ENCODE measurements around the gene FKBP1C. TPM values are rescaled to one million over a fixed set of nuclear protein-coding genes. Genes with fewer than 3 reads are reported as not detected.
"Not testable (repeated sequence)": the region's sequence is repeated elsewhere in the genome, so short reads cannot be mapped to it uniquely, and the experiment has no call there.

Gene FKBP1C
- 0.80 and 2.0 TPM in 2 replicates for total RNA-seq (2014; rRNA removed; shearing (Covaris generic))

GRCh38 chr6:63211343-63211742 is at the start of gene FKBP1C:
TSS of gene FKBP1C (plus strand) at chr6:63211469.
- not testable (repeated sequence) for DNase-seq; H3K36me3 ChIP-seq (replicated peaks; ENCODE audit: control insufficient read depth, insufficient read depth, low read length); H3K4me3 ChIP-seq (ENCODE audit: insufficient read depth, low read depth, low read length); H3K27me3 ChIP-seq (ENCODE audit: control insufficient read depth, insufficient read depth, low read length)

- not testable (repeated sequence) for H3K36me3 ChIP-seq (replicated peaks; ENCODE audit: control insufficient read depth, insufficient read depth, low read length); H3K27me3 ChIP-seq (ENCODE audit: control insufficient read depth, insufficient read depth, low read length); H3K4me3 ChIP-seq (ENCODE audit: insufficient read depth, low read depth, low read length); DNase-seq
Measured at GRCh38 chr6:63164047-63164803, 47.0 kb upstream of the FKBP1C start.

GRCh38 chr6:63174173-63174572 is 37.1 kb upstream of the FKBP1C start:
- no peak for DNase-seq
- Histone ChIP-seq H3K4me3 (ENCODE audit: insufficient read depth, low read depth, low read length) (no peak overlapping the region), H3K36me3 (replicated peaks; ENCODE audit: control insufficient read depth, insufficient read depth, low read length) (no peaks in the 10 kb centered on the region), H3K27me3 (ENCODE audit: control insufficient read depth, insufficient read depth, low read length) (no peaks in the 10 kb centered on the region)

- Histone ChIP-seq H3K4me3 (ENCODE audit: insufficient read depth, low read depth, low read length) (no peak overlapping the region), H3K27me3 (ENCODE audit: control insufficient read depth, insufficient read depth, low read length) (no peaks in the 10 kb centered on the region), H3K36me3 (replicated peaks; ENCODE audit: control insufficient read depth, insufficient read depth, low read length) (no peaks in the 10 kb centered on the region)
- DNase-seq, result no peak
Measured at GRCh38 chr6:63176181-63176580, 35.1 kb upstream of the FKBP1C start.

- no peaks in the 10 kb centered on the region for H3K27me3 ChIP-seq (ENCODE audit: control insufficient read depth, insufficient read depth, low read length)
- H3K4me3 ChIP-seq (ENCODE audit: insufficient read depth, low read depth, low read length), result no peak overlapping the region
- DNase-seq, result no peak
- H3K36me3 ChIP-seq (replicated peaks; ENCODE audit: control insufficient read depth, insufficient read depth, low read length), result no peaks in the 10 kb centered on the region
Measured at GRCh38 chr6:63180367-63180766, 30.9 kb upstream of the FKBP1C start.

- DNase-seq, result no peak
- Histone ChIP-seq H3K36me3 (replicated peaks; ENCODE audit: control insufficient read depth, insufficient read depth, low read length) (no peaks in the 10 kb centered on the region), H3K4me3 (ENCODE audit: insufficient read depth, low read depth, low read length) (no peak overlapping the region), H3K27me3 (ENCODE audit: control insufficient read depth, insufficient read depth, low read length) (no peaks in the 10 kb centered on the region)
Measured at GRCh38 chr6:63186970-63187369, 24.3 kb upstream of the FKBP1C start.

GRCh38 chr6:63188828-63189227 is 22.4 kb upstream of the FKBP1C start:
- DNase-seq, result no peak
- Histone ChIP-seq H3K27me3 (ENCODE audit: control insufficient read depth, insufficient read depth, low read length) (no peaks in the 10 kb centered on the region), H3K4me3 (ENCODE audit: insufficient read depth, low read depth, low read length) (no peak overlapping the region), H3K36me3 (replicated peaks; ENCODE audit: control insufficient read depth, insufficient read depth, low read length) (no peaks in the 10 kb centered on the region)

GRCh38 chr6:63193324-63193723 is 17.9 kb upstream of the FKBP1C start:
- Histone ChIP-seq H3K27me3 (ENCODE audit: control insufficient read depth, insufficient read depth, low read length) (no peaks in the 10 kb centered on the region), H3K36me3 (replicated peaks; ENCODE audit: control insufficient read depth, insufficient read depth, low read length) (no peaks in the 10 kb centered on the region), H3K4me3 (ENCODE audit: insufficient read depth, low read depth, low read length) (no peak overlapping the region)
- no peak for DNase-seq

GRCh38 chr6:63197741-63198140 is 13.5 kb upstream of the FKBP1C start:
- no peak for DNase-seq
- Histone ChIP-seq H3K27me3 (ENCODE audit: control insufficient read depth, insufficient read depth, low read length) (no peaks in the 10 kb centered on the region), H3K4me3 (ENCODE audit: insufficient read depth, low read depth, low read length) (no peak overlapping the region), H3K36me3 (replicated peaks; ENCODE audit: control insufficient read depth, insufficient read depth, low read length) (no peaks in the 10 kb centered on the region)

GRCh38 chr6:63213325-63213724 is 2.1 kb downstream of the FKBP1C start:
- Histone ChIP-seq H3K4me3 (ENCODE audit: insufficient read depth, low read depth, low read length) (no peak overlapping the region), H3K36me3 (replicated peaks; ENCODE audit: control insufficient read depth, insufficient read depth, low read length) (no peaks in the 10 kb centered on the region), H3K27me3 (ENCODE audit: control insufficient read depth, insufficient read depth, low read length) (no peaks in the 10 kb centered on the region)
- no peak for DNase-seq

GRCh38 chr6:63214816-63215215 is 3.5 kb downstream of the FKBP1C start:
- no peak for DNase-seq
- no peaks in the 10 kb centered on the region for H3K27me3 ChIP-seq (ENCODE audit: control insufficient read depth, insufficient read depth, low read length)
- H3K36me3 ChIP-seq (replicated peaks; ENCODE audit: control insufficient read depth, insufficient read depth, low read length), result no peaks in the 10 kb centered on the region

GRCh38 chr6:63224179-63224578 is 12.9 kb downstream of the FKBP1C start:
- DNase-seq, result no peak
- Histone ChIP-seq H3K4me3 (ENCODE audit: insufficient read depth, low read depth, low read length) (no peak overlapping the region), H3K27me3 (ENCODE audit: control insufficient read depth, insufficient read depth, low read length) (no peaks in the 10 kb centered on the region), H3K36me3 (replicated peaks; ENCODE audit: control insufficient read depth, insufficient read depth, low read length) (no peaks in the 10 kb centered on the region)

More at GRCh38 chr6:63214816-63215215, 3.5 kb downstream of the FKBP1C start:
- H3K4me3 ChIP-seq (ENCODE audit: insufficient read depth, low read depth, low read length), result no peak overlapping the region

GRCh38 chr6:63225987-63226386 is 14.7 kb downstream of the FKBP1C start:
- H3K36me3 ChIP-seq (replicated peaks; ENCODE audit: control insufficient read depth, insufficient read depth, low read length); DNase-seq; H3K27me3 ChIP-seq (ENCODE audit: control insufficient read depth, insufficient read depth, low read length); H3K4me3 ChIP-seq (ENCODE audit: insufficient read depth, low read depth, low read length): not testable (repeated sequence)

- not testable (repeated sequence) for H3K4me3 ChIP-seq (ENCODE audit: insufficient read depth, low read depth, low read length); DNase-seq; H3K36me3 ChIP-seq (replicated peaks; ENCODE audit: control insufficient read depth, insufficient read depth, low read length); H3K27me3 ChIP-seq (ENCODE audit: control insufficient read depth, insufficient read depth, low read length)
Measured at GRCh38 chr6:63227928-63228894, 16.9 kb downstream of the FKBP1C start.

- H3K4me3 ChIP-seq (ENCODE audit: insufficient read depth, low read depth, low read length); DNase-seq; H3K36me3 ChIP-seq (replicated peaks; ENCODE audit: control insufficient read depth, insufficient read depth, low read length); H3K27me3 ChIP-seq (ENCODE audit: control insufficient read depth, insufficient read depth, low read length): not testable (repeated sequence)
Measured at GRCh38 chr6:63230027-63230426, 18.8 kb downstream of the FKBP1C start.
